Measurements from ENCODE around the gene PTP4A2. TPM values are rescaled to one million over a fixed set of nuclear protein-coding genes. Genes with fewer than 3 reads are reported as not detected.

The PTP4A2 gene
- polyA plus RNA-seq, 1 of the 3 experiments (the other 2 are of a cell fraction) = 41.7 TPM

GRCh38 chr1:31930836-31931592, 7.2 kb downstream of the PTP4A2 start:
- ChIA-PET POLR2A (no interaction called here), CTCF (interaction anchor here (0.7 to 1.6 kb wide), 4 partner anchors 31 to 1130 kb away, joined by 3 read pairs; no protein-coding TSS in a partner anchor)
- Histone ChIP-seq H3K9me2 (no peaks in the 10 kb centered on the region), H3K4me3 (ENCODE audit: low read depth in 2 of 2, low read length in 1 of 2) (no peak overlapping the region), H4K20me1 (ENCODE audit: insufficient read depth) (peaks cover 99% of the 10 kb centered on the region), H3K27me3 (ENCODE audit: insufficient read depth) (no peaks in the 10 kb centered on the region), H3K79me2 (ENCODE audit: insufficient read depth) (peaks cover 100% of the 10 kb centered on the region), H3F3A (replicated peaks; ENCODE audit: insufficient read depth) (peaks cover 48% of the 10 kb centered on the region), H3K4me2 (peak overlapping the region; percentile 72), H3K9ac (no peak overlapping the region; the same call in 1 of the 2 replicates), H3K27ac (ENCODE audit: low read depth in 2 of 2, low read length in 1 of 2) (peak overlapping the region; percentile 5 to 66; a peak in 2 of 4 replicates), H3K4me1 (ENCODE audit: control insufficient read depth in 1 of 2, insufficient read depth in 2 of 2, low read depth in 1 of 2, low read length in 1 of 2) (peaks cover 18 to 84% of the 10 kb centered on the region in 2 experiments), H3K36me3 (replicated peaks in 1 of 2; ENCODE audit: control insufficient read depth in 1 of 2, insufficient read depth in 2 of 2, low read length in 1 of 2) (peaks cover 0 to 15% of the 10 kb centered on the region in 2 experiments), H3K9me3 (no peaks in the 10 kb centered on the region), H2AFZ (ENCODE audit: low read depth) (no peak overlapping the region)
- WGBS (ENCODE audit: low lambda C conversion rate) = 77% methylated on average over 7 of the region's 7 CpGs
- no peak for DNase-seq
- TF ChIP-seq RFX5 (IDR thresholded peaks at IDR 0.05; ENCODE audit: low read length) (no peak), RAD21 (IDR thresholded peaks at IDR 0.05; ENCODE audit: low read length) (no peak), MAX (IDR thresholded peaks at IDR 0.05; ENCODE audit: low read depth) (no peak), SIN3A (IDR thresholded peaks at IDR 0.05; ENCODE audit: borderline replicate concordance, low read depth, low read length) (no peak), YY1 (IDR thresholded peaks at IDR 0.05; ENCODE audit: low read depth) (no peak)

- H4K20me1 ChIP-seq (ENCODE audit: insufficient read depth) = peaks cover 96% of the 10 kb centered on the region
- POLR2A ChIA-PET = interaction anchor here (0.7 to 1.2 kb wide), 2 partner anchors 11 to 86 kb away, joined by 3 to 4 read pairs; partner anchors contain the start of genes KHDRBS1 and PTP4A2
Observed at GRCh38 chr1:31927661-31927980, 10.5 kb downstream of the PTP4A2 start.

More at GRCh38 chr1:31927661-31927980, 10.5 kb downstream of the PTP4A2 start:
- Histone ChIP-seq H3K79me2 (ENCODE audit: insufficient read depth) (peaks cover 100% of the 10 kb centered on the region), H3K4me3 (ENCODE audit: low read depth in 2 of 2, low read length in 1 of 2) (no peak overlapping the region), H3K4me2 (no peak overlapping the region), H3K27ac (ENCODE audit: low read depth in 2 of 2, low read length in 1 of 2) (peak overlapping the region in 1 of 2 experiments; percentile 41; a peak in 2 of 4 replicates), H3K9ac (no peak overlapping the region), H3K27me3 (ENCODE audit: insufficient read depth) (no peaks in the 10 kb centered on the region), H3F3A (replicated peaks; ENCODE audit: insufficient read depth) (peaks cover 15% of the 10 kb centered on the region), H3K36me3 (replicated peaks in 1 of 2; ENCODE audit: control insufficient read depth in 1 of 2, insufficient read depth in 2 of 2, low read length in 1 of 2) (peaks cover 0 to 8% of the 10 kb centered on the region in 2 experiments), H3K9me2 (no peaks in the 10 kb centered on the region), H3K9me3 (no peaks in the 10 kb centered on the region), H3K4me1 (ENCODE audit: control insufficient read depth in 1 of 2, insufficient read depth in 2 of 2, low read depth in 1 of 2, low read length in 1 of 2) (peaks cover 21 to 69% of the 10 kb centered on the region in 2 experiments), H2AFZ (ENCODE audit: low read depth) (no peak overlapping the region)
- CTCF ChIA-PET = interaction anchor here (0.9 to 1.7 kb wide), 5 partner anchors 10 to 139 kb away, joined by 3 to 7 read pairs (median 5); partner anchors contain the start of gene PTP4A2
- WGBS (ENCODE audit: low lambda C conversion rate) = 92% methylated on average over 3 of the region's 3 CpGs
- DNase-seq = no peak
- TF ChIP-seq, protein P1, sequence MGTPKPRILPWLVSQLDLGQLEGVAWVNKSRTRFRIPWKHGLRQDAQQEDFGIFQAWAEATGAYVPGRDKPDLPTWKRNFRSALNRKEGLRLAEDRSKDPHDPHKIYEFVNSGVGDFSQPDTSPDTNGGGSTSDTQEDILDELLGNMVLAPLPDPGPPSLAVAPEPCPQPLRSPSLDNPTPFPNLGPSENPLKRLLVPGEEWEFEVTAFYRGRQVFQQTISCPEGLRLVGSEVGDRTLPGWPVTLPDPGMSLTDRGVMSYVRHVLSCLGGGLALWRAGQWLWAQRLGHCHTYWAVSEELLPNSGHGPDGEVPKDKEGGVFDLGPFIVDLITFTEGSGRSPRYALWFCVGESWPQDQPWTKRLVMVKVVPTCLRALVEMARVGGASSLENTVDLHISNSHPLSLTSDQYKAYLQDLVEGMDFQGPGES (IDR thresholded peaks at IDR 0.05; ENCODE audit: low read depth, low read length) = no peak
- TF ChIP-seq GABPA (IDR thresholded peaks at IDR 0.05; ENCODE audit: low read depth) (no peak), FOXM1 (IDR thresholded peaks at IDR 0.05; ENCODE audit: low read depth) (no peak), FOSL2 (IDR thresholded peaks at IDR 0.05; ENCODE audit: borderline replicate concordance, low read depth) (no peak), NFIC (IDR thresholded peaks at IDR 0.05; ENCODE audit: borderline replicate concordance) (no peak), RCOR1 (IDR thresholded peaks at IDR 0.05; ENCODE audit: low read length) (no peak)
- TF ChIP-seq, protein P2, sequence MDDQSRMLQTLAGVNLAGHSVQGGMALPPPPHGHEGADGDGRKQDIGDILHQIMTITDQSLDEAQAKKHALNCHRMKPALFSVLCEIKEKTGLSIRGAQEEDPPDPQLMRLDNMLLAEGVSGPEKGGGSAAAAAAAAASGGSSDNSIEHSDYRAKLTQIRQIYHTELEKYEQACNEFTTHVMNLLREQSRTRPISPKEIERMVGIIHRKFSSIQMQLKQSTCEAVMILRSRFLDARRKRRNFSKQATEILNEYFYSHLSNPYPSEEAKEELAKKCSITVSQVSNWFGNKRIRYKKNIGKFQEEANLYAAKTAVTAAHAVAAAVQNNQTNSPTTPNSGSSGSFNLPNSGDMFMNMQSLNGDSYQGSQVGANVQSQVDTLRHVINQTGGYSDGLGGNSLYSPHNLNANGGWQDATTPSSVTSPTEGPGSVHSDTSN (IDR thresholded peaks at IDR 0.05) = no peak
- TF ChIP-seq, protein P3, sequence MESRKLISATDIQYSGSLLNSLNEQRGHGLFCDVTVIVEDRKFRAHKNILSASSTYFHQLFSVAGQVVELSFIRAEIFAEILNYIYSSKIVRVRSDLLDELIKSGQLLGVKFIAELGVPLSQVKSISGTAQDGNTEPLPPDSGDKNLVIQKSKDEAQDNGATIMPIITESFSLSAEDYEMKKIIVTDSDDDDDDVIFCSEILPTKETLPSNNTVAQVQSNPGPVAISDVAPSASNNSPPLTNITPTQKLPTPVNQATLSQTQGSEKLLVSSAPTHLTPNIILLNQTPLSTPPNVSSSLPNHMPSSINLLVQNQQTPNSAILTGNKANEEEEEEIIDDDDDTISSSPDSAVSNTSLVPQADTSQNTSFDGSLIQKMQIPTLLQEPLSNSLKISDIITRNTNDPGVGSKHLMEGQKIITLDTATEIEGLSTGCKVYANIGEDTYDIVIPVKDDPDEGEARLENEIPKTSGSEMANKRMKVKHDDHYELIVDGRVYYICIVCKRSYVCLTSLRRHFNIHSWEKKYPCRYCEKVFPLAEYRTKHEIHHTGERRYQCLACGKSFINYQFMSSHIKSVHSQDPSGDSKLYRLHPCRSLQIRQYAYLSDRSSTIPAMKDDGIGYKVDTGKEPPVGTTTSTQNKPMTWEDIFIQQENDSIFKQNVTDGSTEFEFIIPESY (IDR thresholded peaks at IDR 0.05; ENCODE audit: borderline replicate concordance, low read depth) = no peak

All from SK-N-SH (cell line).